HepG2 (cell line): ENCODE results near the gene ADGRF4. TPM values are rescaled to one million over a fixed set of nuclear protein-coding genes. Genes with fewer than 3 reads are reported as not detected.
"Not testable (repeated sequence)": the region's sequence is repeated elsewhere in the genome, so short reads cannot be mapped to it uniquely, and the experiment has no call there.

ENCODE experiments used
- ATAC-seq: fragments of 200-7000 bp; cut with Tn5 transposase; 3 replicates; pipeline ENCODE4 v1.9.1; 2020; ENCODE audit warnings: mild to moderate bottlenecking, moderate library complexity
- BruUV-seq: library from RNA; stranded (reverse); fragments of 400-500 nt; replicated peaks from 2 replicates; lab custom pipeline; 2021; lab: Mats Ljungman, UMichigan
- CTCF ChIA-PET: fragments of 300-600 bp; formaldehyde crosslinking; extraction: SDS; loops from one replicate; lab custom pipeline; 2021; ENCODE audit warnings: low total read pairs, inconsistent platforms, low intra/inter-chr PET ratio; lab: Yijun Ruan, JAX
- POLR2A ChIA-PET: fragments of 350-600 bp; sonication (Branson Sonifier 250); formaldehyde crosslinking; loops from one replicate; lab custom pipeline; 2020; ENCODE audit warnings: antibody characterized with exemption, inconsistent platforms; lab: Yijun Ruan, JAX
- DNase-seq: peaks from one replicate; pipeline ENCODE4 v3.0.0-alpha.2; 2015; ENCODE audit warnings: low spot score
- FAIRE-seq: peaks from 3 replicates; lab custom pipeline; 2011; peaks lifted over from hg19 to GRCh38; lab: Jason Lieb, UNC
- H2AFZ ChIP-seq: one replicate; pipeline ENCODE4 v1.6.1; 2011; ENCODE audit warnings: low read length, inconsistent platforms
- H3K27ac ChIP-seq: fragments of 300-600 bp; 3 replicates; pipeline ENCODE4 v1.8.0; 2011; ENCODE audit warnings: mixed run types, mild to moderate bottlenecking, mixed read lengths, low read length, inconsistent platforms; ENCODE audit not compliant: insufficient read depth; ENCODE audit errors: extremely low read length
- H3K27me3 ChIP-seq, 2 experiments: fragments of 200-600 bp in 1 of 2; 2 replicates in 1 of 2; 3 replicates in 1 of 2; pipeline versions ENCODE4 v1.6.0 to v1.8.0; 2011; ENCODE audit warnings: low read length in 2 of 2, mild to moderate bottlenecking in 2 of 2, moderate library complexity in 2 of 2, inconsistent platforms in 1 of 2; ENCODE audit not compliant: insufficient read depth in 2 of 2, control insufficient read depth in 1 of 2
- H3K36me3 ChIP-seq, 2 experiments: fragments of 200-600 bp in 1 of 2; replicated peaks in 1 of 2; 2 replicates in 1 of 2; 3 replicates in 1 of 2; pipeline versions ENCODE4 v1.5.1 to v1.8.0; 2011; ENCODE audit warnings: low read length in 2 of 2, inconsistent platforms in 1 of 2; ENCODE audit not compliant: insufficient read depth in 2 of 2, control insufficient read depth in 1 of 2
- H3K4me1 ChIP-seq: 2 replicates; pipeline ENCODE4 v1.5.1; 2012; ENCODE audit warnings: low read length, inconsistent platforms; ENCODE audit not compliant: insufficient read depth
- H3K4me2 ChIP-seq: 2 replicates; pipeline ENCODE4 v1.6.0; 2011; ENCODE audit warnings: low read depth, low read length, inconsistent platforms
- H3K4me3 ChIP-seq, 3 experiments: fragments of 200-600 bp in 1 of 3; sonication (generic), shearing (Covaris generic) in 1 of 3; replicated peaks in 1 of 3; 2 replicates each; pipeline ENCODE4 v1.5.1; 2011 to 2016; ENCODE audit warnings: low read length in 3 of 3, inconsistent platforms in 2 of 3, low read depth in 2 of 3, mild to moderate bottlenecking in 2 of 3, control low read depth in 1 of 3, mixed read lengths in 1 of 3; ENCODE audit not compliant: insufficient read depth in 1 of 3
- H3K79me2 ChIP-seq: one replicate; pipeline ENCODE4 v1.6.1; 2011; ENCODE audit warnings: low read length, inconsistent platforms; ENCODE audit not compliant: insufficient read depth
- H3K9ac ChIP-seq: 2 replicates; pipeline ENCODE4 v1.6.0; 2011; ENCODE audit warnings: mild to moderate bottlenecking, low read depth, low read length, inconsistent platforms; ENCODE audit not compliant: insufficient read depth
- H3K9me3 ChIP-seq: 2 replicates; pipeline ENCODE4 v1.5.1; 2012; ENCODE audit warnings: mild to moderate bottlenecking, low read length
- H4K20me1 ChIP-seq: 2 replicates; pipeline ENCODE4 v1.6.0; 2011; ENCODE audit warnings: inconsistent platforms, mild to moderate bottlenecking, low read length, moderate library complexity; ENCODE audit not compliant: insufficient read depth
- HOXA7 ChIP-seq: sonication (generic); formaldehyde crosslinking; IDR thresholded peaks from 2 replicates; pipeline ENCODE4 v1.8.1; 2022; ENCODE audit warnings: mild to moderate bottlenecking, missing genetic modification reagents, moderate library complexity
- MEIS1 ChIP-seq: sonication (generic); formaldehyde crosslinking; IDR thresholded peaks from 2 replicates; pipeline ENCODE4 v1.9.0; 2021; ENCODE audit warnings: mild to moderate bottlenecking, missing genetic modification reagents, moderate library complexity, borderline replicate concordance
- POGK ChIP-seq: sonication (generic); formaldehyde crosslinking; conservative IDR thresholded peaks from 2 replicates; pipeline ENCODE4 v1.8.0; 2022; ENCODE audit warnings: mild to moderate bottlenecking, moderate library complexity, missing genetic modification reagents
- PPARG ChIP-seq: conservative IDR thresholded peaks from 2 replicates; pipeline ENCODE4 v1.6.1; 2016; ENCODE audit warnings: missing biosample characterization, missing genetic modification reagents
- SP1 ChIP-seq, 2 experiments: fragments of 450-650 bp in 1 of 2; sonication (generic) in 1 of 2; formaldehyde crosslinking in 1 of 2; IDR thresholded peaks; 2 replicates each; pipeline versions ENCODE4 v1.4.0 to v1.6.1; 2016 to 2020; ENCODE audit warnings: missing genetic modification reagents in 1 of 2
- ZNF224 ChIP-seq: sonication (generic); formaldehyde crosslinking; IDR thresholded peaks from 2 replicates; pipeline ENCODE4 v1.5.0; 2020; ENCODE audit warnings: mild to moderate bottlenecking, missing genetic modification reagents
- ZNF329 ChIP-seq: sonication (generic); formaldehyde crosslinking; IDR thresholded peaks from 2 replicates; pipeline ENCODE4 v1.9.0; 2021; ENCODE audit warnings: low read depth, mild to moderate bottlenecking, missing genetic modification reagents
- WGBS: methylation state at CpG from one replicate; pipeline ENCODE4 v1.1.6; 2017; ENCODE audit warnings: low lambda C conversion rate; 5-methylcytosine and 5-hydroxymethylcytosine counted together
- in situ Hi-C: cut with HindIII; loops from 2 replicates; pipeline ENCODE4 v1.10.0; 2017; ENCODE audit warnings: low pct_unique_long_range_greater_than_20kb; ENCODE audit not compliant: extremely low pct_ligation_motif_present
- intact Hi-C: fragments of 100-400 bp; cut with micrococcal nuclease; formaldehyde crosslinking; loops from one replicate; pipeline ENCODE4 v1.10.0; 2022; ENCODE audit not compliant: unreplicated experiment
- polyA plus RNA-seq, 8 experiments: library from polyadenylated mRNA; depleted of rRNA in 3 of 8; stranded (reverse) in 7 of 8; unstranded in 1 of 8; fragments of >200 nt; fragmentation: Illumina TruSeq in 4 of 8; extraction: Trizol in 4 of 8; gene quantifications; 2 replicates each; pipeline versions ENCODE4 v1.2.1 to v1.2.3, GENCODE V29; 2011 to 2016; ENCODE audit warnings: low read depth in 4 of 8, missing spikeins in 1 of 8, mixed read lengths in 1 of 8; ENCODE audit not compliant: insufficient read depth in 1 of 8
- total RNA-seq, 5 experiments: library from RNA; depleted of rRNA; stranded (reverse); fragments of >200 nt; fragmentation: Illumina TruSeq; extraction: Trizol; gene quantifications; 2 replicates each; pipeline ENCODE4 v1.2.3, GENCODE V29; 2016; ENCODE audit warnings: low read depth in 1 of 5
- TF ChIP-seq, protein P1 (sequence below): sonication (generic); formaldehyde crosslinking; IDR thresholded peaks from 2 replicates; pipeline ENCODE4 v1.5.0; 2020; ENCODE audit warnings: mild to moderate bottlenecking, missing genetic modification reagents
- TF ChIP-seq, protein P2 (sequence below): IDR thresholded peaks from 2 replicates; pipeline ENCODE4 v1.6.1; 2016; ENCODE audit warnings: missing compliant biosample characterization, missing genetic modification reagents, borderline replicate concordance

ADGRF4 gene
- total and polyA plus RNA-seq, 2 of the 13 experiments (the other 11 are each of a cell fraction or from before 2014, with no cell fraction given) = 0.01 TPM; not detected in 1

- ATAC-seq, H3K4me1 ChIP-seq, CTCF ChIA-PET, H3K36me3 ChIP-seq, H3K9ac ChIP-seq, H3K27ac ChIP-seq, BruUV-seq, H3K27me3 ChIP-seq, H4K20me1 ChIP-seq, FAIRE-seq, H3K4me3 ChIP-seq, DNase-seq, H3K9me3 ChIP-seq, H3K79me2 ChIP-seq, in situ Hi-C loops, POLR2A ChIA-PET, H2AFZ ChIP-seq, H3K4me2 ChIP-seq, intact Hi-C loops: not testable (repeated sequence)
- WGBS = 40% methylated on average over 3 of the region's 3 CpGs
These were observed 46.9 kb downstream of the ADGRF4 start for GRCh38 chr6:47745269-47745668.

GRCh38 chr6:47749757-47750156, 51.4 kb downstream of the ADGRF4 start:
- Histone ChIP-seq H4K20me1 (no peaks in the 10 kb centered on the region), H3K4me1 (0 out of 2 replicates have a peak, but pooled peaks cover 6% of the 10 kb centered on the region), H3K4me3 (no peak overlapping the region), H3K4me2 (no peak overlapping the region), H3K27me3 (no peaks in the 10 kb centered on the region), H3K9me3 (no peaks in the 10 kb centered on the region), H3K79me2 (no peaks in the 10 kb centered on the region), H3K9ac (no peak overlapping the region), H3K27ac (no peak overlapping the region), H3K36me3 (no peaks in the 10 kb centered on the region), H2AFZ (no peak overlapping the region)
- FAIRE-seq (no peak), ATAC-seq (no peak), DNase-seq (no peak)
- 0% methylated on average over 1 of the region's 1 CpG for WGBS
- ChIA-PET CTCF (no interaction called here), POLR2A (no interaction called here)
- intact Hi-C loops (no loop called here), in situ Hi-C loops (no loop called here)
- no TSS peak for BruUV-seq
- no peak for TF ChIP-seq ZNF329 (CRISPR knock-in tag)
- TF ChIP-seq, protein P1, sequence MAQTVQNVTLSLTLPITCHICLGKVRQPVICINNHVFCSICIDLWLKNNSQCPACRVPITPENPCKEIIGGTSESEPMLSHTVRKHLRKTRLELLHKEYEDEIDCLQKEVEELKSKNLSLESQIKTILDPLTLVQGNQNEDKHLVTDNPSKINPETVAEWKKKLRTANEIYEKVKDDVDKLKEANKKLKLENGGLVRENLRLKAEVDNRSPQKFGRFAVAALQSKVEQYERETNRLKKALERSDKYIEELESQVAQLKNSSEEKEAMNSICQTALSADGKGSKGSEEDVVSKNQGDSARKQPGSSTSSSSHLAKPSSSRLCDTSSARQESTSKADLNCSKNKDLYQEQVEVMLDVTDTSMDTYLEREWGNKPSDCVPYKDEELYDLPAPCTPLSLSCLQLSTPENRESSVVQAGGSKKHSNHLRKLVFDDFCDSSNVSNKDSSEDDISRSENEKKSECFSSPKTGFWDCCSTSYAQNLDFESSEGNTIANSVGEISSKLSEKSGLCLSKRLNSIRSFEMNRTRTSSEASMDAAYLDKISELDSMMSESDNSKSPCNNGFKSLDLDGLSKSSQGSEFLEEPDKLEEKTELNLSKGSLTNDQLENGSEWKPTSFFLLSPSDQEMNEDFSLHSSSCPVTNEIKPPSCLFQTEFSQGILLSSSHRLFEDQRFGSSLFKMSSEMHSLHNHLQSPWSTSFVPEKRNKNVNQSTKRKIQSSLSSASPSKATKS (CRISPR knock-in tag) = no peak
- TF ChIP-seq HOXA7 (CRISPR knock-in tag) = no peak
- TF ChIP-seq, protein P2, sequence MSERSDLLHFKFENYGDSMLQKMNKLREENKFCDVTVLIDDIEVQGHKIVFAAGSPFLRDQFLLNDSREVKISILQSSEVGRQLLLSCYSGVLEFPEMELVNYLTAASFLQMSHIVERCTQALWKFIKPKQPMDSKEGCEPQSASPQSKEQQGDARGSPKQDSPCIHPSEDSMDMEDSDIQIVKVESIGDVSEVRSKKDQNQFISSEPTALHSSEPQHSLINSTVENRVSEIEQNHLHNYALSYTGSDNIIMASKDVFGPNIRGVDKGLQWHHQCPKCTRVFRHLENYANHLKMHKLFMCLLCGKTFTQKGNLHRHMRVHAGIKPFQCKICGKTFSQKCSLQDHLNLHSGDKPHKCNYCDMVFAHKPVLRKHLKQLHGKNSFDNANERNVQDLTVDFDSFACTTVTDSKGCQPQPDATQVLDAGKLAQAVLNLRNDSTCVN (CRISPR knock-in tag) = no peak
- TF ChIP-seq POGK (CRISPR knock-in tag) = no peak
- no peak for TF ChIP-seq MEIS1 (CRISPR knock-in tag)
- TF ChIP-seq PPARG (CRISPR knock-in tag) = no peak
- TF ChIP-seq SP1 (IDR thresholded peaks at IDR 0.05) = no peak
- TF ChIP-seq SP1 (CRISPR knock-in tag; IDR thresholded peaks at IDR 0.05) = no peak
- TF ChIP-seq ZNF224 (CRISPR knock-in tag) = no peak
